GM19468 (cell line): ENCODE measurements around the gene GRAMD2B.

Experiments used
- ATAC-seq: cut with Tn5 transposase; IDR thresholded peaks from one replicate; pipeline ENCODE4 v1.9.1; 2021; ENCODE audit warnings: mild to moderate bottlenecking, moderate library complexity, moderate number of reproducible peaks; ENCODE audit not compliant: unreplicated experiment; ENCODE audit errors: extremely low read depth

Gene GRAMD2B

GRCh38 chr5:126526493-126526892 is 103.3 kb downstream of the GRAMD2B start:
- no peak for ATAC-seq

DNA sequence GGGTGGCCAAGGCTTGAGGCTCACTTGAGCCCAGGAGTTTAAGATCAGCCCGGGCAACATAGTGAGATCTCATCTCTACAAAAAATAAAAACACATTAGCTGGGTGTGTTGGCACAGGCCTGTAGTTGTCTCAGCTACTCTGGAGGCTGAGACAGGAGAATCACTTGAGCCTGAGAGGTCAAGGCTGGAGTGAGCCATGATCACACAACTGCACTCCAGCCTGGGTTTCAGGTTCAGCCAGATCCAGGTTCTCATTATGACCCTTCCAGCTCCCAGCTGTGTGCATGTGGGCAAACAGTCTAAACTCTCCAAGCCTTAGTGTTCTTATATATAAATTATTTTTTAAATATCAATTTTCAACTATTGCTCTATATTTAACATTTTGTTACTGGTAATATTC is 103.9 kb downstream of the GRAMD2B start:
- ATAC-seq = no peak

DNA sequence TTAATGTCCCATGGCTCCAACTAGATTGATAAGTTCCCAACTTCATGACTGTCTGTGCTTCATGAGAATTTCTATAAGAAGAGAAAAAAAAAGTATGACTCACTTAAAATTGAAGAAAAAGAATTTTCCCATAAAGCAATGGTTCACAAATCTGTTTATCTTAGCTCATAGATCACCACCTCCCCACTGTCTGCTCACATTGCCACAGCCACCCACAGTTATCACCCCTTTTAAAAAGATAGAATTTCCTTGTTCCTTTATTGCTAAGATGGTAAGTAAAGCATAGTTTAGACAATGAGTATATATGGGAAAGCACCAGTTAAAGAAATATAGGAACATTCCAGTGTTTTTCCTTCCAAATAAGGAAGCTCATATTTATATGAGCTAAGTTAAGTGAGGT is 104.7 kb downstream of the GRAMD2B start:
- ATAC-seq = no peak

GRCh38 chr5:126531543-126532120 is 108.4 kb downstream of the GRAMD2B start:
- ATAC-seq = no peak

DNA sequence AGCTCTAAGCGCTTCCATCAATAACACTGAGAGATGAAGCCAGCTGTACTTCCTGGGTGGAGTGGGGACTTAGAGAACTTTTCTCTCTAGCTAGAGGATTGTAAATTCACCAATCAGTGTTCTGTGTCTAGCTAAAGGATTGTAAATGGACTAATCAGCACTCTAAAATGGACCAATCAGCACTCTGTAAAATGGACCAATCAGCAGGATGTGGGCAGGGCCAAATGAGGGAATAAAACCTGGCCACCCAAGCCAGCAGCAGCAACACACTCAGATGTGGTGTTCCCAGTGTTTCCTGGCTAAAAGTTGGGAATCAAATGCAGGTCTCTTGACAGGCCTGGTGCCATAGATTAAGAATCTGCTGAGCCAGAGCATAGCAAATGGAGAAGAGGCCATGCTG is 111.3 kb downstream of the GRAMD2B start:
- no peak for ATAC-seq

- ATAC-seq = no peak
Observed at GRCh38 chr5:126535856-126536545, 112.8 kb downstream of the GRAMD2B start.

- no peak for ATAC-seq
Observed at GRCh38 chr5:126536874-126537273, 113.7 kb downstream of the GRAMD2B start.

GRCh38 chr5:126538579-126538978 is 115.4 kb downstream of the GRAMD2B start:
- ATAC-seq = no peak

DNA sequence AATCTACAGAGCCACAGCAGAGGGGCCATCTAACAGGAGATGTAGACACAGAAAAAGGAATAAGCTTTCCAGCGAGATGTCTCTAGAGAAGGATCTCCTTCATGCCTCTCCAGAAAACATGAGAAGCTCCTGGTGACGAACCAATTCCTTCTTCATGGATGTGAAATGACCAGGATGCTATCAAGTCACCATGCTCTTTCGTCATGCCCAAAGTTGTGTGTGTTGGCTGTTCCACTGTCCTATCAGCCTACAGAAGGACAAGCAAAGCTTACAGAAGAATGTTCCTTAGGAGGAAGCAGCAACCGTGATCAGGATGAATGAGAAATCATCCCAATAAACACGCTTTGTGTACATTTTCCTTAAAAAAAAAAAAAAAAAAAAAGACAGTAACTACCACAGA is 117.4 kb downstream of the GRAMD2B start:
- no peak for ATAC-seq

DNA sequence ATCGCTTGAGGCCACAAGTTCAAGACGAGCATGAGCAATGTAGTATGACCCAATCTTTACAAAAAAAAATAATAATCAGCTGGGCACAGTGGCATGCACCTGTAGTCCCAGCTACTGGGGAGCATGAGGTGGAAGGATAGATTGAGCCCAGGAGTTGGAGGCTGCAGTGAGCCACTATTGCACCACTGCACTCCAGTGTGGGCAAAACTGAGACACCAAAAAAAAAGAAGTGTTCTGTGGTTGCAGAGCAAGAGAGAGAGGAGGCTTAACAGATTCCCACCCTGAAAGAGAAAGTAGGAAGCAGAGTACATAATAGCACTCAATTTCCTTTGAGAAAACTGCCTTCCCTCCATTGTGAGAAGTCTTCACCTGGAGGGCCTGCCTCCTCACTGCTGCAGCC is 119.2 kb downstream of the GRAMD2B start:
- no peak for ATAC-seq

DNA sequence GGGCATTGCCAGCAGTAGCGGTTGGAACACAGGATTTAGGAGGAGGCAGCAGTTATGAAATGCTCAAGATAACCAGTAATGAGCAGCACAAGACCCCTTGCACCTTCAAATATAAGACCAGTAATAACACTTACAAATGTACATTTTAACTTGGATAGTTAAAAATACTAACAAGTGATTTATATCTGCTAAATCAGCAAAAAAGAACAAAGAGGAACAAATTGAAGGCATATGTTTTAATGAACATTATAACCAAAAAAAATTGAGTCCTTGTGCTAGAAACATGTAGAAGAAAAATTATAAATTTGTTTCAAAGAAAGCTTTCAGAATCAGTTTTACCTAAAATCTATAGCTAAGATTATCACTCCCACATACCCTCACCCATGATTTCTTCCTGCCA is 119.8 kb downstream of the GRAMD2B start:
- no peak for ATAC-seq

GRCh38 chr5:126543660-126544059 is 120.5 kb downstream of the GRAMD2B start:
- ATAC-seq = no peak
